ENCODE data around the gene NR5A2. TPM values are rescaled to one million over a fixed set of nuclear protein-coding genes. Genes with fewer than 3 reads are reported as not detected.

The NR5A2 gene
- polyA plus RNA-seq, 3 donors: 0.03 to 0.31 TPM; not detected in 1

DNA sequence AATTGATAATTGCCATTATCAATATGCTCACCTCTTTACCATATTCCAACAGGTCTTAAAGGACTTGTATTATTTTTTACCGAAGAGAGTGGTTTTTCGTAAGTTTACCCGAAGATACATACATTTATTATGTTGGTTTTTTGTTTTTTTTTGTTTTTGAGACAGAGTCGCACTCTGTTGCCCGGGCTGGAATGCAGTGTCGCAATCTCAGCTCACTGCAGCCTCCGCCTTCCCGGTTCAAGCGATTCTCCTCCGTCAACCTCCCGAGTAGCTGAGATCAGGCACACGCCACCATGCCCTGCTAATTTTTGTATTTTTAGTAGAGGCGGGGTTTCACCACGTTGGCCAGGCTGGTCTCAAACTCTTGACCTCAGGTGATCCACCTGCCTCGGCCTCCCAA lies 30.8 kb downstream of the NR5A2 start:
- H3K27me3 ChIP-seq (ENCODE audit: control insufficient read depth in 2 of 2, insufficient read depth in 2 of 2, low read length in 2 of 2): peaks cover 0 to 10% of the 10 kb centered on the region in 2 donors
- H3K9ac ChIP-seq (ENCODE audit: insufficient read depth, low read length, poor library complexity, severe bottlenecking): no peak overlapping the region
- 98% methylated on average over 8 of the region's 15 CpGs for WGBS (ENCODE audit: insufficient coverage)
- Mint-ChIP-seq H3K4me3 (no peak overlapping the region), H3K27me3 (ENCODE audit: low read depth in 3 of 3) (peaks cover 9 to 20% (median 10%) of the 10 kb centered on the region in 3 donors), H3K27ac (no peak overlapping the region), H3K36me3 (no peaks in the 10 kb centered on the region), H3K4me1 (no peaks in the 10 kb centered on the region), H3K9me3 (peaks cover 0 to 2% (median 0%) of the 10 kb centered on the region in 7 donors)
- no peak for DNase-seq
- H3K4me1 ChIP-seq (ENCODE audit: control insufficient read depth in 1 of 2, insufficient read depth in 2 of 2, low read length in 2 of 2): no peaks in the 10 kb centered on the region
- intact Hi-C loops (cut with micrococcal nuclease): no loop called here
- no peaks in the 10 kb centered on the region for H3K36me3 ChIP-seq (replicated peaks in 1 of 2; ENCODE audit: control insufficient read depth in 1 of 2, insufficient read depth in 2 of 2, low read length in 2 of 2)
- no peak overlapping the region for H2AFZ ChIP-seq (ENCODE audit: insufficient read depth, low read depth, low read length, poor library complexity, severe bottlenecking)
- H3K9me3 ChIP-seq (replicated peaks in 1 of 2; ENCODE audit: control insufficient read depth in 1 of 2, insufficient read depth in 1 of 2, low read length in 2 of 2): no peaks in the 10 kb centered on the region
- no peak overlapping the region for H3K4me3 ChIP-seq (replicated peaks in 1 of 3; ENCODE audit: low read depth in 2 of 3, low read length in 3 of 3)
- TF ChIP-seq, protein P1, sequence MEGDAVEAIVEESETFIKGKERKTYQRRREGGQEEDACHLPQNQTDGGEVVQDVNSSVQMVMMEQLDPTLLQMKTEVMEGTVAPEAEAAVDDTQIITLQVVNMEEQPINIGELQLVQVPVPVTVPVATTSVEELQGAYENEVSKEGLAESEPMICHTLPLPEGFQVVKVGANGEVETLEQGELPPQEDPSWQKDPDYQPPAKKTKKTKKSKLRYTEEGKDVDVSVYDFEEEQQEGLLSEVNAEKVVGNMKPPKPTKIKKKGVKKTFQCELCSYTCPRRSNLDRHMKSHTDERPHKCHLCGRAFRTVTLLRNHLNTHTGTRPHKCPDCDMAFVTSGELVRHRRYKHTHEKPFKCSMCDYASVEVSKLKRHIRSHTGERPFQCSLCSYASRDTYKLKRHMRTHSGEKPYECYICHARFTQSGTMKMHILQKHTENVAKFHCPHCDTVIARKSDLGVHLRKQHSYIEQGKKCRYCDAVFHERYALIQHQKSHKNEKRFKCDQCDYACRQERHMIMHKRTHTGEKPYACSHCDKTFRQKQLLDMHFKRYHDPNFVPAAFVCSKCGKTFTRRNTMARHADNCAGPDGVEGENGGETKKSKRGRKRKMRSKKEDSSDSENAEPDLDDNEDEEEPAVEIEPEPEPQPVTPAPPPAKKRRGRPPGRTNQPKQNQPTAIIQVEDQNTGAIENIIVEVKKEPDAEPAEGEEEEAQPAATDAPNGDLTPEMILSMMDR (IDR thresholded peaks at IDR 0.05): no peak
- H4K20me1 ChIP-seq (ENCODE audit: insufficient read depth, low read length): no peaks in the 10 kb centered on the region
- no peak overlapping the region for H3K4me2 ChIP-seq (replicated peaks; ENCODE audit: extremely low read depth, low read length, poor library complexity, severe bottlenecking)
- no peak overlapping the region for H3K27ac ChIP-seq (ENCODE audit: low read depth in 1 of 2, low read length in 2 of 2)
- H3K79me2 ChIP-seq (ENCODE audit: insufficient read depth, low read length): no peaks in the 10 kb centered on the region

DNA sequence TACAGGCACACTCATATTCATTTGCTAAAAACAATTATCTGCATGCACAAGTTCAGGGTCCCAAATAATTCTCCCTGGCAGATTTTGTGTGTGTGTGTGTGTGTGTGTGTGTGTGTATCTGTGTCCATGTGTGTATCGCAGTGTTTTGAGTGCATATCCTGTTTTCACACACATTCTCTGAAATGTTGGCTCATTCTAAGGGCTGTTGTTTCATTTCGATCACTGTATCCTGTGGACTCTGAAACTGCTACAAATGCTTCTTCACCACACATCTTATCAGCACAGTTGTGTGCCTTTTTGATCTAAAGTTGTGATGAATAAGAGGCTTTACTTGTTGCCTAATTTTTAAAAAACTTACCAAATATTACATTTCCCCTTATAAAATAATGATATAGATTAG lies 34.6 kb downstream of the NR5A2 start:
- DNase-seq: no peak
- H3K27ac ChIP-seq (ENCODE audit: low read depth in 1 of 2, low read length in 2 of 2): no peak overlapping the region
- no peaks in the 10 kb centered on the region for H3K4me1 Mint-ChIP-seq
- H3K27me3 Mint-ChIP-seq (ENCODE audit: low read depth in 3 of 3): peaks cover 5 to 14% (median 9%) of the 10 kb centered on the region in 3 donors
- H3K4me2 ChIP-seq (replicated peaks; ENCODE audit: extremely low read depth, low read length, poor library complexity, severe bottlenecking): no peak overlapping the region
- H3K27ac Mint-ChIP-seq: no peak overlapping the region
- H3K27me3 ChIP-seq (ENCODE audit: control insufficient read depth in 2 of 2, insufficient read depth in 2 of 2, low read length in 2 of 2): peaks cover 0 to 8% of the 10 kb centered on the region in 2 donors
- H3K4me3 ChIP-seq (replicated peaks in 1 of 3; ENCODE audit: low read depth in 2 of 3, low read length in 3 of 3): no peak overlapping the region
- no peak overlapping the region for H2AFZ ChIP-seq (ENCODE audit: insufficient read depth, low read depth, low read length, poor library complexity, severe bottlenecking)
- H3K79me2 ChIP-seq (ENCODE audit: insufficient read depth, low read length): no peaks in the 10 kb centered on the region
- H3K4me3 Mint-ChIP-seq: no peak overlapping the region
- no peaks in the 10 kb centered on the region for H3K36me3 ChIP-seq (replicated peaks in 1 of 2; ENCODE audit: control insufficient read depth in 1 of 2, insufficient read depth in 2 of 2, low read length in 2 of 2)
- H3K9me3 ChIP-seq (replicated peaks in 1 of 2; ENCODE audit: control insufficient read depth in 1 of 2, insufficient read depth in 1 of 2, low read length in 2 of 2): no peaks in the 10 kb centered on the region
- no CpG with 5 or more reads among the region's 2 CpGs for WGBS (ENCODE audit: insufficient coverage)
- TF ChIP-seq, protein P1 (IDR thresholded peaks at IDR 0.05): no peak
- intact Hi-C loops (cut with micrococcal nuclease): no loop called here
- no peaks in the 10 kb centered on the region for H3K4me1 ChIP-seq (ENCODE audit: control insufficient read depth in 1 of 2, insufficient read depth in 2 of 2, low read length in 2 of 2)
- no peaks in the 10 kb centered on the region for H4K20me1 ChIP-seq (ENCODE audit: insufficient read depth, low read length)
- H3K9ac ChIP-seq (ENCODE audit: insufficient read depth, low read length, poor library complexity, severe bottlenecking): no peak overlapping the region
- no peaks in the 10 kb centered on the region for H3K36me3 Mint-ChIP-seq
- peaks cover 0 to 2% (median 0%) of the 10 kb centered on the region in 7 donors for H3K9me3 Mint-ChIP-seq
